GM12892 (cell line): ENCODE data around the gene AQP5.

Experiments used
- DNase-seq: peaks from one replicate; pipeline ENCODE4 v3.0.0; 2011; ENCODE audit not compliant: insufficient read length
- FAIRE-seq: peaks from 2 replicates; lab custom pipeline; 2011; peaks lifted over from hg19 to GRCh38; lab: Jason Lieb, UNC
- POLR2A ChIP-seq: IDR thresholded peaks from 2 replicates; pipeline ENCODE4 v1.6.1; 2011; ENCODE audit warnings: low read depth, low read length, control low read depth
- POLR2AphosphoS5 ChIP-seq: IDR thresholded peaks from 2 replicates; pipeline ENCODE4 v1.6.1; 2011; ENCODE audit warnings: low read depth, low read length, control low read depth
- TAF1 ChIP-seq: IDR thresholded peaks from 2 replicates; pipeline ENCODE4 v1.6.1; 2011; ENCODE audit warnings: low read depth, mild to moderate bottlenecking, control low read depth, low read length, borderline replicate concordance

The AQP5 gene

GRCh38 chr12:49933796-49934195 lies 27.9 kb upstream of the AQP5 start:
- no peak for TF ChIP-seq POLR2AphosphoS5
- no peak for TF ChIP-seq TAF1
- no peak for TF ChIP-seq POLR2A
- DNase-seq (no peak), FAIRE-seq (no peak)

- DNase-seq (no peak), FAIRE-seq (no peak)
- TF ChIP-seq POLR2AphosphoS5 (no peak), POLR2A (no peak), TAF1 (no peak)
These were observed 27.2 kb upstream of the AQP5 start for GRCh38 chr12:49934505-49934904.

- no peak for DNase-seq
- FAIRE-seq = no peak
These were observed 24.7 kb upstream of the AQP5 start for GRCh38 chr12:49936925-49937324.

GRCh38 chr12:49937639-49938300 lies 23.9 kb upstream of the AQP5 start:
- no peak for DNase-seq
- TF ChIP-seq POLR2A (no peak), POLR2AphosphoS5 (no peak), TAF1 (no peak)
- no peak for FAIRE-seq

More at GRCh38 chr12:49936925-49937324, 24.7 kb upstream of the AQP5 start:
- TF ChIP-seq POLR2A = no peak
- no peak for TF ChIP-seq TAF1
- no peak for TF ChIP-seq POLR2AphosphoS5

GRCh38 chr12:49939307-49939706 lies 22.4 kb upstream of the AQP5 start:
- DNase-seq (no peak), FAIRE-seq (no peak)
- no peak for TF ChIP-seq POLR2A
- TF ChIP-seq POLR2AphosphoS5 = no peak
- TF ChIP-seq TAF1 = no peak

- DNase-seq (no peak), FAIRE-seq (no peak)
- TF ChIP-seq POLR2A (no peak), POLR2AphosphoS5 (no peak)
These were observed 22.0 kb upstream of the AQP5 start for GRCh38 chr12:49939707-49940106.

- TF ChIP-seq TAF1 (no peak), POLR2AphosphoS5 (no peak)
- DNase-seq (no peak), FAIRE-seq (no peak)
These were observed 19.8 kb upstream of the AQP5 start for GRCh38 chr12:49941556-49942511.

GRCh38 chr12:49942512-49942893 lies 19.2 kb upstream of the AQP5 start:
- no peak for FAIRE-seq
- TF ChIP-seq POLR2AphosphoS5 = no peak
- no peak for DNase-seq

GRCh38 chr12:49942921-49943624 lies 18.6 kb upstream of the AQP5 start:
- TF ChIP-seq POLR2AphosphoS5 = no peak
- TF ChIP-seq POLR2A = no peak
- TF ChIP-seq TAF1 = no peak
- FAIRE-seq (no peak), DNase-seq (no peak)

GRCh38 chr12:49943625-49943960 lies 18.1 kb upstream of the AQP5 start:
- FAIRE-seq = no peak
- DNase-seq = no peak
- TF ChIP-seq POLR2AphosphoS5 (no peak), POLR2A (no peak), TAF1 (no peak)

- DNase-seq (no peak), FAIRE-seq (no peak)
- TF ChIP-seq POLR2A (no peak), POLR2AphosphoS5 (no peak), TAF1 (no peak)
These were observed 17.6 kb upstream of the AQP5 start for GRCh38 chr12:49944046-49944445.

- no peak for TF ChIP-seq POLR2AphosphoS5
- no peak for TF ChIP-seq POLR2A
- TF ChIP-seq TAF1 = no peak
- DNase-seq = no peak
These were observed 17.0 kb upstream of the AQP5 start for GRCh38 chr12:49944718-49945117.

More at GRCh38 chr12:49944718-49945117, 17.0 kb upstream of the AQP5 start:
- FAIRE-seq = no peak
